Activated T-cell treated with anti-CD3 and anti-CD28 coated beads for 1 hour (primary cell): ENCODE data around the gene HOXB2.

Source experiments
- DNase-seq: peaks from one replicate; pipeline ENCODE4 v3.0.0-alpha.2; 2020; ENCODE audit warnings: low read depth

HOXB2 gene

DNA sequence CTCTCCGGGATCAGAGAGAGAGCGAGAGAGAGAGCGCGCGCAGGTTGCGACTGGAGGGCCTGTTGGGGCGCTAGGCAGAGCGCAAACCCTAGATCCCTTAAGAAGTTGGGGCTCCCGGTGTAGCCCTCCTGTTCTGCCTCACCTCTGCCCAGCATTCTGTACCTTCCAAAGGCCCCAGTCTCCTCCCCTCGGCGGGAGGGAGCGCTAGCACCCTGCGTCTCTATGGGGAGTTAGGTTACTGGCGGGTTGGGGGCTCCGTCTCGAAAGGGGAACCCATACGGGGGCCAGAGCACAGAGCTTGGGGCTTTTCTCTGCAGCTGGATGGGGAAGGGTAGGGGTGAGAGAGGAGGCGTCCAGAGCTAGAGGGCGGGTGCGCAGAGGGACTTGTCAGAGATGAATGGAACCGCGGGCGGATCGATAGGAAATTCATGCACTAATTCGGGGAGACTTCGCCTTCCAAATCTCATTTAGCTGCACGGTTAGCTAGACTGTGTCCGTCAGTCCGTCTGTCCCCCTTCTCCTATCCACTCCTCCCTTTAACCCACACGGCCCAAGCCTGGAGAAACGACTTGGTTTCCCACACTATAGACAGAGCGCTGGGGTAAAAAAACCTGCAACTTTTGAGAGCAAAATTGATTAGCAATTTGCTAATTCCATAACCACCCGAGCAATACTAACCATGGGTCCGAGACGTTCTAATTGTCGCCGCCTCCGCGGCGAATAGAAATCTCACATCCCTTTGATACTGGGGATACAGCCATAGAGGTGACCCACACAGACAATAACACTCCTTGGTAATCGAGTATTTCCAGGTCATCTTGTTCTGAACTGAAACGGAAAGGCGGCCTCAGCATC is 33.9 kb upstream of the HOXB2 start:
- no peak for DNase-seq

DNA sequence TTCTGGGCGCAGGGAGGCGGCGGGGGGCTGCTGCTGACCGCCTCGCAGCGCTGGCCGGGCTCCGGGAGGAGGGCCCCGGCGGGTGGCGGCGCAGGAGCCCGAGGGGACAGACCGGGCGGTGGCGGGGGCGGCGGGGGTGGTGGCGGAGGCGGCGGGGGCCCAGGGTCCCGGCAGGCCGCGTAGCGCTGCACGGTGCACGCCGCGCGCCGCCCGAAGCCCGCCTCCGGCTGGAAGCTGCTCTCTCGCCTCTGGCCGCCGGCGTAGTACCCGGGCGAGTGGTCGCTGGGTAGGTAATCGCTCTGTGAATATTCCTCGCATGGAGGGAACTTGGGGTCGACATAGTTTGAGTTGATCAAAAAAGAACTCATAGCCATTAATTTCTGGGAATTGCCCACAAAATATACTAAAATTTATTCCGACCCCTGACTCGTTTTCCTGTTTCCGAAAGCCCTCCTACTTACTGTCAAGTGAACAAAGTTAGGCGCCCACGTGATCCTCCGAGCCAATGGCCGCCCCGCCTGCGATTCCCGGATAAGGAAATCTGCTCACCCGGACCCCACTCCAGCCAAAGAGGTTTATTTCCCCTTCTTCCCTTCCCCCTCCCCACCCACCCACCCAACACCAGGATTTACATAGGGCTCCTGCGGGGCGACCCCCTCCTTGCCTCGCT is 33.2 kb upstream of the HOXB2 start, which contains the start of gene HOXB4:
Gene HOXB4, minus strand, starts transcription at position 405 of the 670 bp plus-strand sequence. Its CDS starts 31 bp downstream, at position 374.
- DNase-seq, result no peak

DNA sequence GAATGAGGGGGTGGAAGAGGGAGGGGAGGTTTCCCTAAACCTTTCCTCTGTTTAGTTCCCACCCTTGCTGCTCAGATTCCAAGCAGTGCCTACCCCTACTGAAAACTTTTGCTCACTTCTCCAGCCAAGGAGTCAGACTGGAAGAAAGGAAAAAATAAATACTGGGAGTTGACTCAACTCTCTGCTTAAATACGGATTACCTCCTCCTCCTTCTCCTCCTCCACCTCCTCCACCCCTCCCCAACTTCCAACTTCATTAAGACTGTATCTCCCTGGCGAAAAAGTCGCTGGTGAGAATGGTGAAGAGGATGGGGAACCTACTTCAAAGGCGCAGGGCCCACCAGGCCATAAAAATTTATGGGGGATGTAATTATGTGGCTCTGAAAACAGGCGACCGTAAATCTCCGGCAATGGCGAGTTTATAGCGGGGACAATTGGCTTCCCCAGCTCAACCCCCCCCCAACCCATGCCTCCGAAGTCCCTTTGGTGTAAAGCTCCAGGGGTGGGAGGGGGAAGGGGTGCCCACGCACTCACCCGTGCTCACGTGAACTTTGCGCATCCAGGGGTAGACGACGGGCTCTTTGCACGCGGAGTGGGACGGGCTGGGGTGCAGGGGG is 32.5 kb upstream of the HOXB2 start:
- DNase-seq, result no peak

DNA sequence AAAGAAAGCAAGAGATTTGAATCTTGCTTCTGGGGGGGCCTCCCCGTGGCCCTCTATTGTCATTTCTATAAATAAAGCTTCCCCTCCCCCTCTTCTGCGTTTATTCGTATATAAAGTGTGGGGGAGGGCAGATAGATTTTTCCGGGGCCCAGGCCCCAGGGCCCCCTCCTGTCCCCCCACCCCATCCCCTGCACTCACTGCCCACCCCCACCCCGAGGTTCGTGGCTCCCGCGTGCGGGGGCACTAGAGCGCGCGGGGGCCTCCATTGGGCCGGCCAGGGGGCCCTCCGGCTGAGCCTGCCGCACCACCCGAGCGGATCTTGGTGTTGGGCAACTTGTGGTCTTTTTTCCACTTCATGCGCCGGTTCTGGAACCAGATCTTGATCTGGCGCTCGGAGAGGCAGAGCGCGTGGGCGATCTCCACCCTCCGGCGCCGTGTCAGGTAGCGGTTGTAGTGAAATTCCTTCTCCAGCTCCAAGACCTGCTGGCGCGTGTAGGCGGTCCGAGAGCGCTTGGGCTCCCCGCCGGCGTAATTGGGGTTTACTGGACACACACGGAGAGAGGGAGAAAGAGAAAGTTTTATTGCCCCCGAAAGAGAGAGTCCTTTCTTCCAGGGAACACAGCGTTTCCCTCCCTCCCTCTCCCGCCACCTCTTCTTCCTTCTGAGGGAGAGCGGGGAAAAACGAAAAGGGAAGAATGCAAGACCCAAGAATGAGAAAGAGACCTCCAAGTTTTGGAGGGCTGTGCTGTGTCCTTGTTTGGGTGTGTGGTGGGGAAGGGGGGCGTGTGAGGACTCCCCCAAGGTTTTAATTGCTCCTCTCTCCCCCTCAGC is 31.8 kb upstream of the HOXB2 start:
- DNase-seq, result no peak

DNA sequence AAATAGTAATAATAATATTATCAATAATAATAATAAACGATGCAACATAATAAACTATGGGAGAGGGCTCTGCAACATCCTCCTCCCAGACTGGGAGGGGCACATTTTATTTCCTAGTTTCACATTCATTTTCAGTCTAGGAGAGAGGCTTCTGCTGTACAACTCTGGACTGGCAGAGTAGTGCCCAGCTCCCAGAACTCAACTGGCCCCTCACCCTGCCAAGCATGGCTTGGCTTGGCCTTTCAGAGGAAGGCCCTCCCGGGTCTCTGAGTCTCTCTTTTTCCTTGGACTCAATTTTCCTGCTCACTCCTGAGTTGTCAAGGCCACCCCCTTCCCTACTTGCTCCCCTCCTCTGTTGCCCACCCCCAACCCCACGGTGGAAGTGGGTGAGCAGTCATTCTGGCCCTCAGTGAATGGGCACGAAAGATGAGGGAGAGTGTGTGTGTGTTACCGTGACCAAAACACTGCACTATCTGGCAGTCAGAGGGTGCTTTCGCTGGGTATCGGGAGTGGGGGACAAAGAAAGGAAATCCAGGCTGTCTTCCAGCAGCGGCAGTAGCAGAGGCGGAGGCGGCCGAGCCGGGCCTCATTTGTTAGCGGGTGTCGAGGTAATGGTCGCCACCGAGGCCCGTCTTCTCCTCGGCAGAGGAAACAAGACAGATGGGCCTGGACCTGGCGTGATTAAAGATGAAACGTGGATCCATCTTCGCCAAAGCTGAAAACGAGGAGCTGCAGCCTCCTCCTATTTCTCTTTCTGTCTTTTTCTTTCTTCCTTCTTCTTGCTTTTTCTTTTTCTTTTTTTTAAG is 31.0 kb upstream of the HOXB2 start:
- no peak for DNase-seq

DNA sequence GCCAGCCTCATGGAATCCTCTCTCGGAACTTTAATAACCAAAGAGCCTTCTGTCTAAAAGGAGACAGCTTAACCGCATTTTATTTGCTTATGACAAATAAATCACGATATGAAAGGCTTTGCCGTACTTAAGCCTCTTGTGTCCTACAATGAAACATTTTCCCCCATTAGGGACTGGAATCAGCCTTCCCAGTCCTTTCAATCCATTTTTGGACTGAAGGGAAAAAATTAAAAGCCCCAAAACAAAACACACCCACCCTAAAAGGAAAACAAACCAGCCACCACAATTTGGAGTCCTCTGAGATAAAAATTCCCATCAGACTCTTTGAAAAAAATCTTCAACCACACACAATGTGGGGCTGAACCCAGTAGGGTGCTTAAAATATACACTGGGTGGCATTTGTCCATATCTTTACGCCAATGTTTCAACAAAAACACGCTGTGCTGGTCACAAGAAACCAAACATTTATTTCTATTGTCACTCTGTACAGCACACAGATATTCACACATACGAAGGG is 30.2 kb upstream of the HOXB2 start:
- no peak for DNase-seq

DNA sequence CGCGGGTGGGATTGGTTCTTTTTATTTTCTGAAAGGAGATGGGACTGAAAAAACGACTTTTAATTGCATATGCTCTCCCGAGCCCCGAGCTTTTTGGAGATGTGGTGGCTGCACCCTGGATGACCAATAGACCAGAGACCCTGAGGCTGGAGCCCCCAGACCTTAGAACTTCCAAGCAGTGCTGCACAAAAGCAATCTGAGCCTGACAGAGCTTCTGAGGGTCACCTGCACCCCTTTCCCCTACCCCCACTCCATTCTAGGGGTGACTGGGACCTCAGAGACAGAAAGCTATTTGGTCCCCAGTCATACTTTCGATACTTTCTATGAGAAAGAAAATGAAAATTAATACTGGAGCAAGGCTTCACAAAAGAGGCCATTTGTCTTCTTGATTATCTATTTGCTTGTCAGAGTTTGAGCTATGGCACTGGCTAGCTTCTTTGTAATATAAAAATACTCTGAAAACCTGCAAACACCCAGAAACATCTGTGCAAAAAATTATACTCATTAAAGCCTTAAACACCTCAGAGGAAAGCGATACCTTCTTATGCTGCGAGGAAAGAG is 29.7 kb upstream of the HOXB2 start:
- DNase-seq, result no peak

DNA sequence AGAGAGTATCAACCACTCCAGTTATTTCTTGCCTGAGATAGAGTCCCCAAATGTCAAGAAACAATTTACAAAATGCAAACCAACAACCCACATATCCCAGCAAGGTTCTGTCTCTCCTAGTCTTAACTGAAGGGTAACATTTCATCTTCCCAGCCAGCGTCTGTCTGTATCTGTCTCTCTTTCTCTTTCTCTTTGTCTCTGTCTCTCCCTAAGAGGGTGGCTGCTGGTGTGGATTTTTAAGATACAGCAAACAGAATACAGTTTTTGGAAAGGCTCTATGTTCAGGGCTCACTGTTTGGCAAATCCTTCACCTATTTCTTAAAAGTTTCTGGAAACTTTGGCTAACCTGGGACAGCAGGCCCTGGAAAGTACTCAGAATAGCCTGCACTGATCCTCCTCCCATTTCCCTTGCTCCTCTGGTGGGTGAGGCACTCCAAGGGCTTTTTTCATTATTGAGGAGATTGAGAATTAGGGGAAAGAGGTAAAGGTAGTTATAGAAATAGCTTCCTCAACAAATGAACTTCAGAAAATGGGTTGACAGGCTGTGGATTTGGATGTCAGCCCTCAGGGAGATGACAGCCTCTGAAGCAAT is 27.0 kb upstream of the HOXB2 start:
- DNase-seq, result no peak

DNA sequence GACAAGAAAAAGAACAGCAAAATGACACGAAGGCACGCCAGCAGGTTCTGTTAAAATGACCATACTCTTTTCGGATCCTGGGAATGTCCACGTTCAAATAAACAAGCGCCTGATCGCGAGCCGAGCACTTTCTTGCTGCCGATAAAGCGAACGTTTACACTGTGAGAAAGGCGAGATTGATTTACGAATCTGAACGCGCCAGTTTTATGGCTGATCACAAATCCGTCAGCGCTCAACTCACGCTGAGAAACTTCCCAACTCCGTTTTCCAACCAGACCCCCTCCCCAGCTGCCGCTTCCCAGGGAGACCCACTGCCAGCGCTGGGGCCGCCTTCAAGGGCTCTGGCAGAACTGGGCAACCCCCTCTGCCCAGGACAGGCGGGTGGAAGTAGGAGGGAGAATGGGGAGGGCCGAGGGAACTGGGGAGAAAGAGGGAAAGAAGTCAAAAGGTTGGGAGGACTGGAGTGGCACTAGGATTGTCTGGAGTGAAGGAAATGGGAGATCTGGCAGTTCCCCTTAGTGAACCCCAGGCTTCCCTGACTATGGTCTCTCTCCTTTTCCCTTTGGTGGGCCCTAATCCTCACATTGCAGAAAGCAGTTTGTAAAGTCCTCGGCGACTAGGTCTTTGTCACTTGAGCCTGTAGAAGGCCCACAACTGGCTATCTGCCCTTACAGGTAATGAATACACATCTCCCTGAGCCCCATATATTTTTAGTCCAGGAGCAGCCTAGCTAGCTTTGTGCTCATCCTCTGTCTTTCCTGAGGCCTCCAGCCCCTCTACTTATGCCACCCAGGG is 26.3 kb upstream of the HOXB2 start:
- DNase-seq, result no peak

DNA sequence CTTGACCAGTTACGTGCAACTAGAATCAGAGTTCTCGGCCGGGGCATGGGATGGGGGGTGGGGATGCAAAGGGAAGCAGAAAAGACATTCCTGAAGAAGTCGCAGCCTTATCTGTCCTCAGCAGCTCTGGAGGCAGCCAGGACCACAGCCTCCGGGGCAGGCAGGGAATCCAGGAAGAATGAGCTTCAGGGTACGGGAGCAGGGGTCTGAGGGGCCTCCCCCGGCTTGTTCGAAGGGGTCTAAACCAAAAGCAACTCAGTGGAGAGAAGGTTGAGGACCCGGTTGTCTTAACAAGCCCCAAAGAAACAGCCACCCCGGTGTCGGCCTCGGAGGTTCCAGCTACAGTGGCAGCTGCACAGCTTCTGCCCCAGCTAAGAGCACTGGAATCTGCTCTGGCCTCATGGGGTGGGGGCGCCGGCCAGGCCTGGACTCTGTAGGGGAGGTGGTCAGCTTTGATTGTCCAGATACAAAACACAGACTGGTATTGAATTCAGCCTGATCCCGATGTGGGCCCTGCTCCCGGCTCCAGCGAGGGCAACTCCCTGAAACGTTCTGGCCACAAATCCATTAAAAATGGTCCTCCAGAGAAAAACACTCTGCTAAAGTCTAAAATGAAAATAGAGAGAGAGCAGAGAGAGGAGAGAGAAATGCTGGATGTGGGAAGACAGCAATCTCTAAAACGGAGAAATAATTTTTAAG is 25.6 kb upstream of the HOXB2 start:
- no peak for DNase-seq

DNA sequence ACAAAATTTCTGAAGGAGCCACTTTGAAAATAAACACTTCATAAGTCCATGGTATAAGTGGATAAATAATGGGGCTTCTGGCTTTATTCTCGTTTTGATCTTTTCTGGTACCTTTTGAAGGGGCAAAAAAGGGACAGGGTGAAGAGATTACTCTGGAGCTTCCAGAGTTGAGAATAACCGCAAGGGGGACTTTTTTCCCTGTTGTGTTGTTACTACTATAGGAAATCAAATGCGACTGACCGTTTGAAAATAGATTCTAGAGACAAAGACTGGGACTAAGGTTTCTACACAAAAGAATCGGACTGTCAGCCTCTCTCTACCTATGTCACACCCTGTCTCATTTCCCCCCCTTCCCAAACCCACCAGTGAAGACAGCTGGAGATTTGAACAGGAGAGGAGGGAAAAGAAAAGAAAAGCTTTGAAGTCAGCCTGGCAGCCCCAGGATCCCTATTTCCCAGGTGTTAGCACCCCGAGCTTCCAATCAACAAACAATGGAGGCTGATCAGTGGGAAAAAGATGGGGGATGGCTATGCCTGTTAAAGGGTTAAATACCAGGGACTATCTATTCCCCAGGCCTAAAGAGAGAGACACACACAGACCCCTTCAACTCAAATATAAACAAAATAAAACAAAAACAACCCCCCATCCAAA is 24.9 kb upstream of the HOXB2 start:
- DNase-seq, result no peak

DNA sequence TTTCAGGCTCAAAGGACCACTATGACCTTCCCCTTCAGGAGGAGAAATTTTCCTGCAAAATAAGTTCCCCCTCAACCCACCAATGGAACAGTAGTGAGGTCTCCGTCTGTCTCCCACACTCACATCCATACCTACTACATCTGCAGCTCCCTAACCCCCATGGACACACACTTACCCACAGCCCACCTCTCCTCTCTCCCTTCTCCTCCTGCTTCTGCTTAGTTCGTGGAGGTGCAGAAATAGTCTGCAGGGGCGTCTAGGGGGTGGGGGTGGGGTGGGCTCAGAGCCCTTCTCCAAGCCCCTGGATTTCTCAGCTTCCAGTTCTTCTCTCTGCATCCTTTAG is 24.3 kb upstream of the HOXB2 start:
- DNase-seq, result no peak

DNA sequence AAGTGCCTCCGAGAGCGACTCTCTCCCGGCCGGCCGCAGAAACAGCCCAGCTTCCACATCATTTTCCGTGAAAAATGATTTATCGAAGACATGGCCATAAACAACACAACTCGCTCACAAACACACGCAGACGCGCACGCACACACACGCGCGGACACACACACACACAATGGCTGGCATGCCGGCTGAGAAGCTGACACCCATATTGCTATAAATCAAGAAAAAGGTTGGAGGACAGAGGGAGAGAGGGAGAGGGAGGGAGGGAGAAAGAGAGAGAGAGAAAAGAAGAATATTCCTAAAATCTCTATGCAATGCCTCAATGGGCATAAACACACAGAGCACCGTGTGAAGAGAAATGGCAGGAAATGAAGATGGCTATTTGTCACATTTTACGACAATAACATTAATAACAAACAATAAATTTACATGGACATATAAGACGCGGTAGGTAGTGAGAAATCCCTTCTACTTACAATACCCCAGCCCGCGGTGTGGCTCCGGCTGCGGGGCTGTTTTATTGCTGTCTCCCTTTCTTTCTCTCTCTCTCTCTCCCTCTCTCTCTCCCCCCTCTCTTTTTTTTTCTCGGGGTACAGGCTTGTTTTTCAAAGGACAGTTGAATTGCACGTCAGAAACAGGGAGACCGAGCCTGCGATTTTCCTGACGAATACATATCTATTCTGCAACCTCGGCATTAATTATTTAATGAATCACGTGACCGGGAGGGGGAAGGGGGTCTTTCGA is 23.8 kb upstream of the HOXB2 start:
- DNase-seq, result no peak

DNA sequence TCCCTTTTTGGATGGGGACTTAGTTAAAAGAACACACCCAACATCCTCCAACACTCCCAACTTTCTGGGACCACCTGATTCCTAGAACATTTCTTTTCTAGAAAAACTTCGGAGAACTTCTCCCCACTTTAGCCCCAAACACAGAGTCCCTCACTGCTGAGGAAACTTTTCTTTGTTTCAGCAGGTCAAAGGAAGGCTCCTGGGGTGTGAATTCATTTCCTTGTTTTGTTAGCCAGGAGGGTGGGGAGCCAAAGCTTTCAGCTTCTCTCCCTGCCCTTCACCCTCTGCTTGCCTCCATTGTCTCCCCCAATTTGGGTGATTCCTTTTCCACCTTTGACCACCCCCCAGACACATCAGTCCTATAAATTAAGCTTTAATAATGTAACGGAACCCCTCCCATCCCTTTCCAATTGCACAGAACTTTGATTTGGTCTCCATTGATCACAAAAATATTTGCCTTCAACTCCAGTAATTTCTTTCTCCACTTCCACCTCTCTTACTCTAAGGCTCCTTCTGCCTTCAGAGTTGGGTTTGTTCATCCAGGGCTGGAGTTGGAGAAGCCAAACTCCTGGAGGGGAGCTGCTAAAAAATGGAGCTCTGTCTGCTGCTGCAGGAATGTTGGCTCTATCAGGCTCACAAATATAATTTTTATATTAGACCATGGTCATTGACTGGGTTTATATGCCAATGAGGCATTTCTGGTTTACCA is 22.9 kb upstream of the HOXB2 start:
- no peak for DNase-seq

DNA sequence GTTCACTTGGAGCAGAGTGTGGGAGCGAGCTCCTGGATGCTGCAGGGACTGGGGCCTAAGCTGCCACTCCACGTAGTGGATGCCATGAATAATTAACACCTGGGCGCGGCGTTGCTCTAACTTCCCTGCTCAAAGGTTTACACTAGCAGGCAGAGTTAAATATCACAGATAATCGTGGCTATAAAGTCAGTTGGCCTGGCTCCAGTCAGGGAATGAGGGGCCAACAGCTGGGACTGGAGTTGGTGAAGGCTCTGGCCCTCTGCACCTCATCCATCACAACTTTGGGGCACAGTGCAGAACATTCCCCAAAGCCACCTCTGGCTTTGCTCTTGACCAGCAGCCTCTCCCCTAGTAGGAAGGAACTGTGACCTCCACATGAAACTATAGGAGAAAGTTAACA is 22.3 kb upstream of the HOXB2 start:
- no peak for DNase-seq

DNA sequence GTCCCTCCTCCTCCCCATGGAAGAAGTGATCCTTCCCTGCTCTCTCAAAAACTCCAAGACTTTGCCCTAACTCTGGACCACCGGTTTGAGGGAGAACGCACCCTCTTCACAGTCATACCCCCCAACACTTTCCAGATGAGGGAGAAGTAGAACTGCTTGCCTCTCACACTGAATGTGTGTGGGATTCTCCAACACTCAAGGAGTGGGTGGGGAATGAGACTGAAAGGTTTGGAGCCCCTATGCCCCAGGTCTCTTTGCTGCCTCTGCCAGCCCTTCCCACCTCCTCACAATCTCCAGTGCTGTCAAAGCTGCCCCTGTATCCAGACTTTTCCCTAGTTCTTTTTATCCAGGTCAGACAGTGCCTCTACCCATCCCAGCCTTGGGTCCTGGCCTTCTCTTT is 21.8 kb upstream of the HOXB2 start:
- DNase-seq, result no peak
